Fibroblast of upper back skin (primary cell): ENCODE data around the gene AKT3.
"Not testable (repeated sequence)": the region's sequence is repeated elsewhere in the genome, so short reads cannot be mapped to it uniquely, and the experiment has no call there.

Experiments used
- DNase-seq: peaks from one replicate; pipeline ENCODE4 v3.0.0-alpha.2; 2013

The AKT3 gene

GRCh38 chr1:243850202-243850451, at the start of gene AKT3:
Gene AKT3, minus strand, starts transcription at chr1:243850243. Its CDS starts 7,073 bp downstream, at chr1:243843170.
- DNase-seq, result peak; percentile 86

DNA sequence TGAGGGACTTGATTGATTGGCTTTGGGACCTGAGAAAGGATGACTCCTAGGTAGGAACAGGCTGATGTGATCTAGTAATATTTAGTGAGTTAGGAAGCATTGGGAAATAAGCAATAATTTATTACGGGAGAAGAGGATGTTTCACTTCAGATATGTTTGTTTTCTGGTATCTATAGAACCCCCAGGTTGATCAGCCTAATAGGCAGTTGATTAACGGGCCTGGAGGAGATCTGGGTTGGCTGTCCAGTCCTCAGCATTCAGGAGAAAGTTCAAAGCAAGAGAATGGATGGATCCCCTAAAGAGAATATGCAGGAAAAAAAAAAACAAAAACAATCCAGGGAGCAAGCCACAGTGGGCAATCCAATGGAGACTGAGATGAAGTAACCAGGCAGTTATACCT, 48.2 kb upstream of the AKT3 start:
- DNase-seq, result no peak

- DNase-seq, result no peak
Observed at GRCh38 chr1:243896313-243896712, 46.3 kb upstream of the AKT3 start.

DNA sequence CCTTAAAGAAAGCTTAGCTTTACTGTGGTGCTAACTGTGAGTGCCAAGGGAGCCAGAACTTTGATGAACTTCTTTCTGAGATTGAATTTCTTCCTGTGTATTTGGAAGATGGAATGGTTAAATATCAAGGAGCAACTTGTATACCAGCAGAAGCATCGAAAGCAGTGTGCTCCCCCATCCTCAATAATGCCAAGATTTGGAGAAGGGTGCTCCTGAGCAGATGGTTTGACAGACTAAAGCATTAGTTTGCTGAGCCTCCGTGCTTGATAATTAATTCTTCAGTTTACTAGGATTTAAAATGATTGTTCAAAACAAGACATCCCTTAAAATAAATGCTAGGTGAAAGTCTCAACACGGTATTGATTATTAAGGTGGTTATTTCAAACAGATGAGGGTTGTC, 42.4 kb upstream of the AKT3 start:
- no peak for DNase-seq

- DNase-seq, result peak; percentile 97
Observed at GRCh38 chr1:243890576-243890975, 40.5 kb upstream of the AKT3 start.

- DNase-seq, result no peak
Observed at GRCh38 chr1:243885806-243886205, 35.8 kb upstream of the AKT3 start.

GRCh38 chr1:243884603-243885002, 34.6 kb upstream of the AKT3 start:
- DNase-seq, result no peak

GRCh38 chr1:243883551-243883950, 33.5 kb upstream of the AKT3 start:
- peak; percentile 95 for DNase-seq

DNA sequence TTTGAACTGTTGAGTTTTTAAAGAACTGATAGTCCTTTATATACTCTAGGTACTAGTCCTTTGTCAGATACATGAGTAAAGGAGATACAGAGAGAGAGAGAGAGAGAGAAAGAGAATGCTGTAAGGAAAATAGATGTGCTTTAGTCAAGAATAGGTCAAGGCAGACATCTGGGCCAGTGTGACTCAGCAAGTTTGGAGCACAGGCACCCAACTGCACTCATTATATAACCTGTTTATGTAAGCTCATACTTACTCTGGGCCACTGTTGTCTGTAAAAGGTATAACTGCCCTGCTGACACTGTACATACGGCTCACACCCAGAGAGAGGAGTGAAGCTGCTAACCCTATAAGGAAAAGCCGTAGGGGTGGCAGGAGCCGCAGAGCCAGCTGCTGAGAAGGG, 32.2 kb upstream of the AKT3 start:
- DNase-seq, result peak; percentile 63

DNA sequence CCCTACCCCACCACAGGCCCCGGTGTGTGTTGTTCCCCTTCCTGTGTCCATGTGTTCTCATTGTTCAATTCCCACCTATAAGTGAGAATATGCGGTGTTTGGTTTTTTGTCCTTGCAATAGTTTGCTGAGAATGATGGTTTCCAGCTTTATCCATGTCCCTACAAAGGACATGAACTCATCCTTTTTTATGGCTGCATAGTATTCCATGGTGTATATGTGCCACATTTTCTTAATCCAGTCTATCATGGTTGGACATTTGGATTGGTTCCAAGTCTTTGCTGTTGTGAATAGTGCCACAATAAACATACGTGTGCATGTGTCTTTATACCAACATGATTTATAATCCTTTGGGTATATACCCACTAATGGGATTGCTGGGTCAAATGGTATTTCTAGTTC, 27.0 kb upstream of the AKT3 start:
- DNase-seq, result not testable (repeated sequence)

- DNase-seq, result no peak
Observed at GRCh38 chr1:243855616-243856318, 5.7 kb upstream of the AKT3 start.

GRCh38 chr1:243851765-243852164, 1.7 kb upstream of the AKT3 start:
- no peak for DNase-seq

DNA sequence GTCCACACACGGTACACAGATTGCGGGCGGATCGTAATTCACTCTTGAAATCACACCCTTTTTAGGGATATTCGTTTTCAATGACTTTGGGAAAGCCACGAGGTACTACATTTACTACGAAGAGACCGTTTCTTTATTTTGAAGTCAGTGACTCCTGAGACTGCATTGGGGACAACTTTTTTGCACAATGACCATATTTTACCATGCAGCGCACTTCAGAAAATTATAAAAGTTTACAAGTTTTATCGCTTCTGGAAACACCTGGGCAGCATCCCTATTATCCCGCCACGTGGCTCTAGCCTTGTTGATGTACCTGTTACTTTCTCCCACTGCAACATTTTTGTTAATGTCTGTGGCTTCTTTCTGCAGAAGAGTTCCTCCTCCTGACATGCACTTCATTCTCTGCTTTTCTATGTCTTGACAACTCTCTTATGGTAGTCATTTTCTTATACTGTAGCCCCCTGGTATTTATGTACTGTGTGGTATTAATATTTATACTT, 1.3 kb upstream of the AKT3 start:
- DNase-seq, result no peak

DNA sequence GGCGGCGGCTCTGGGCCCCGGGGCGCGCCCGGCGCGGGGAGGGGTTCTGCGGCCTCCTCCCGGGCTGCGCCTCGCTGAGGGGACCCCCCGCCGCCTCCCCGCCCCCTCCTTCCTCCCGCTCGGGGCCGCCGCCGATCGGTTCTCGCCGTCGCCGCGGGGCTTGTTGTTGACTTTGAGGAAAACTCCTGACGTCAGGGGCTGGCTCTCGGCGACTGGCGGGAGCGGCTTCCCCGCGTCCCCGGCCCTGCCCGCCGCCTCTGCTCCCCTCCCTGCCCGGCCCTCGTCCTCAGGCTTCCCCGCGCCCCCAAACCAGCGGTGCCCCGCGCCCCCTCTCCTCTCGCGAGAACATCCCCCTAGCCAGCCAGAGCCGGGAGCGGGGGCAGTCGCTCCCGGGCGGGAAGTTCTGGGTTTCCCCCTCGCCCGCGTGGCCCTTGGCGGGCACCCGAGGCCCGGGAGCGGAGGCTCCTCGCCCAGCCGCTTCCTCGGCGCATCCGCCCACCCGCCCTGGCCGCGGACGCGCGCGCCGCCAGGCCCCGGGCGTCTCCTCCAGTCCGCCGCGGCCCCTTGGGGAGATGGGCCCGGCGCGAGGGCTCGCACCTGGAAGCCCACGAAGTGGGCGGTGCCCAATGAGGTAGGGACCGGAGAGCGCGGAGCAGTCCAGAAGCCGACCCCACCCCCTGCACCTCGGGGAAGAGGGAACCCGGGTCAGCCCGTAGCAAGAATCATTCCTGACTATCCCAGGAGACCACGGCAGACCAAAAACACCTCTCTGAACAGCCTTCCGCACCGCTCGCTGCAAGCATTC, 611 bp upstream of the AKT3 start:
- peak; percentile 80 for DNase-seq

- DNase-seq, result peak; percentile 24
Observed at GRCh38 chr1:243849421-243850201, 432 bp downstream of the AKT3 start.

GRCh38 chr1:243848858-243849420, 1.1 kb downstream of the AKT3 start:
- DNase-seq, result peak; percentile 62

- DNase-seq, result no peak
Observed at GRCh38 chr1:243848165-243848857, 1.7 kb downstream of the AKT3 start.

DNA sequence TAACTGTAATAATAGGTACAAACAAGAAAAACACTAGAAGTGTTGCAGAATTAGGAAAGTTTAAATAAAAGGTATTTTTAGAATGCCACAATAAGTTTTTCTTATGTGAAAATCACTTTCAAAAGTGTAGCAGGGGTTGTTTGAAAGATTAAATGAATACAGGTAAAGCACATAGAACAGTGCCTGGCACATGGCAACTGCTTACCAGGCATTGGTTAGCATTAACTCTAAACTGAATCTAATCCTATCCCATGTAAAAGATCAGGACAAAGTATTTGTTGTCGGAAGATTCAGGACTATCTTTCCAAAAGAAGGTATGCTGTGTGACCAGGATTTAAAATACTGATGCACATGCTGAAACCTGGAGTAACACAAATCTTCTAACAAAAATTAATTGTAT, 3.3 kb downstream of the AKT3 start:
- no peak for DNase-seq

DNA sequence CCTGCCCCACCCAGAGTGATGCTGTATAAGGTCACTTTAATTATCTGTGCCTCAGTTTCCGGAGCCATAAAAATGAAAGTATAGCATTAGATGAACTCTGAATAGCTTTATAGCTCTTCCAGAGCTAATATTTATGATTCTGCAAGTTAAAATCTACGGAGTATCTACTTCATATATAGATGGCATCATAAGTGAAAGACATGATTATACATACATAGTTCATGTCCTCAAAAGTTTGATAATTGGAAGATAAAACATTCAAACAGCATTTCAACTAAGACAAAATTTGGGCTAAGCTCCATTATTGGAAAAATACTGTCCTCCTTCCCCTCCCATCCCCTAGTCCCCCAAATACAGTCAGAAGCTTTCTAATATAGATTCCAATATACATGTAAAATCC, 4.2 kb downstream of the AKT3 start:
- no peak for DNase-seq

- no peak for DNase-seq
Observed at GRCh38 chr1:243844186-243844585, 5.9 kb downstream of the AKT3 start.

- DNase-seq, result peak; percentile 70
Observed at GRCh38 chr1:243842978-243843511, 7.0 kb downstream of the AKT3 start.

DNA sequence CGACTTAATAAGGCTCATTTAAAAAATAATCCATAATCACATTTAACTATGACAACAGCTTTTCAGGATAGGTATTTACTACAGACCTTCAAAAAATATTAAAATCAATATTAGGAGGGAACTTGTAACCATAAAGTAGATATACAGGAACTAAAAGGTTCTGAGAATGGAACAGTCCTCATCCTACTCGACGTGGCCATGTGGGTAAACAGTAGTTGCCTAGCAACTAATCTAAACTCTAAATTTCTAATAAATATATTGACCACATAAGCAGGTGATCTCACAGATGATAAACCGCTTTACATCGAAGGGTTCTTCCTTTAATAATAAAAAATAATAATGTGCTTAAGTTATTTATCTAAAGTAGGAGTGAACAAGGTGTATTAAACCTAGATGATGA, 7.9 kb downstream of the AKT3 start:
- DNase-seq, result no peak
